Suprapubic skin (tissue), 3 donors: ENCODE results near the gene ZNF587.

Experiments
- EP300 ChIP-seq: sonication (generic); formaldehyde crosslinking; IDR thresholded peaks from one replicate; pipeline ENCODE4 v1.6.1; 2017; ENCODE audit warnings: antibody characterized with exemption
- POLR2A ChIP-seq, 2 donors: fragments of 450-650 bp; IDR thresholded peaks; one replicate each; pipeline ENCODE4 v1.6.1; 2017; ENCODE audit warnings: antibody characterized with exemption in 2 of 2, mild to moderate bottlenecking in 2 of 2, moderate library complexity in 2 of 2
- TF ChIP-seq, protein P1 (sequence below), 2 donors: fragments of 200-600 bp in 1 of 2; fragments of 450-650 bp in 1 of 2; sonication (generic) in 1 of 2; IDR thresholded peaks; one replicate each; pipeline ENCODE4 v1.5.1; 2016 to 2019; ENCODE audit warnings: antibody characterized with exemption in 2 of 2, mild to moderate bottlenecking in 1 of 2, moderate library complexity in 1 of 2

DNA sequence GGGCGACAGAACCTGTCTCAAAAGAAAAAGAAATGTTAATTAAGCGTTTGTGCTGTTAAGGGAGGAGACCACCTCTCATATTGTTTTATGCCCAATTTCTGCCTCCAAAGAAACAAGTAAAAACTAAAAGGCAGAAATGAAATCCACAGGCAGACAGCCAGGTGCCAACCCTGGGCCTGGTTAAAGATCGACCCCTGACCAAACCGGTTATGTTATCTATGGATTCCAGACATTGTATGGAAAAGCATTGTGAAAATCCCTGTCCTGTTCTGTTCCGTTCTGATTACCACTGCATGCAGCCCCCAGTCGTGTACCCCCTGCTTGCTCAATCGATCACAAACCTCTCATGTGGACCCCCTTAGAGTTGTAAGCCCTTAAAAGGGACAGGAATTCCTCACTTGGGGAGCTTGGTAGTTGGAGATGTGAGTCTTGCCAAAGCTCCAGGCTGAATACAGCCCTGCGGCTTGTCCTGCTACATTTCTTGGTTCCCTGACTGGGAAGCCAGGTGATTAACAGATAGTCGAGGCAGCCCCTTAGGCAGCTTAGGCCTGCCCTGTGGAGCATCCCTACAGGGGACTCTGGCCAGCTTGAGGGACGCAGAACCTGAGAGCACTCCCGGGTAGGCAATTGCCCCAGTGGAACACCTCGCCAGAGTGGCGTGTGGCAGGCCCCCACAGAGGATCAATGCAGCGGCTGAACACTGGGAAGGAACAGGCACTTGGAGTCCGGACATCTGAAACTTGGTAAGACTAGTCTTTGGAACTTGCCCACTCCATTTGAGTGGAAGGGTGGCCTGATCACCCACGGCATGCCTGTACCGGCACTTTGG, 34.2 kb upstream of the ZNF587 start:
- TF ChIP-seq, protein P1, sequence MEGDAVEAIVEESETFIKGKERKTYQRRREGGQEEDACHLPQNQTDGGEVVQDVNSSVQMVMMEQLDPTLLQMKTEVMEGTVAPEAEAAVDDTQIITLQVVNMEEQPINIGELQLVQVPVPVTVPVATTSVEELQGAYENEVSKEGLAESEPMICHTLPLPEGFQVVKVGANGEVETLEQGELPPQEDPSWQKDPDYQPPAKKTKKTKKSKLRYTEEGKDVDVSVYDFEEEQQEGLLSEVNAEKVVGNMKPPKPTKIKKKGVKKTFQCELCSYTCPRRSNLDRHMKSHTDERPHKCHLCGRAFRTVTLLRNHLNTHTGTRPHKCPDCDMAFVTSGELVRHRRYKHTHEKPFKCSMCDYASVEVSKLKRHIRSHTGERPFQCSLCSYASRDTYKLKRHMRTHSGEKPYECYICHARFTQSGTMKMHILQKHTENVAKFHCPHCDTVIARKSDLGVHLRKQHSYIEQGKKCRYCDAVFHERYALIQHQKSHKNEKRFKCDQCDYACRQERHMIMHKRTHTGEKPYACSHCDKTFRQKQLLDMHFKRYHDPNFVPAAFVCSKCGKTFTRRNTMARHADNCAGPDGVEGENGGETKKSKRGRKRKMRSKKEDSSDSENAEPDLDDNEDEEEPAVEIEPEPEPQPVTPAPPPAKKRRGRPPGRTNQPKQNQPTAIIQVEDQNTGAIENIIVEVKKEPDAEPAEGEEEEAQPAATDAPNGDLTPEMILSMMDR (IDR thresholded peaks at IDR 0.05) = no peak
- TF ChIP-seq POLR2A (IDR thresholded peaks at IDR 0.05) (no peak), EP300 (no peak)
